Endothelial cell of umbilical vein (primary cell): ENCODE data around the gene NOX5. TPM values are rescaled to one million over a fixed set of nuclear protein-coding genes. Genes with fewer than 3 reads are reported as not detected.

ENCODE experiments used
- BruUV-seq: library from RNA; stranded (reverse); fragments of 400-500 nt; replicated peaks from 2 replicates; lab custom pipeline; 2021; lab: Mats Ljungman, UMichigan
- CTCF ChIA-PET: fragments of 300-600, 350-600 bp; sonication (Branson Sonifier 250); formaldehyde crosslinking; loops from one replicate; lab custom pipeline; 2021; ENCODE audit warnings: antibody characterized with exemption, inconsistent platforms; lab: Charles Lee
- POLR2A ChIA-PET: fragments of 300-600, 350-600 bp; sonication (Branson Sonifier 250); formaldehyde crosslinking; loops from one replicate; lab custom pipeline; 2021; ENCODE audit warnings: antibody characterized with exemption, inconsistent platforms; lab: Charles Lee
- DNase-seq: peaks from one replicate; pipeline ENCODE4 v3.0.0-alpha.2; 2011; ENCODE audit warnings: low read depth, low spot score
- FAIRE-seq: peaks from 2 replicates; lab custom pipeline; 2011; peaks lifted over from hg19 to GRCh38; lab: Jason Lieb, UNC
- H2AFZ ChIP-seq: 2 replicates; pipeline ENCODE4 v1.6.0; 2012; ENCODE audit warnings: low read depth, low read length, control low read depth, inconsistent platforms
- H3K27ac ChIP-seq: 2 replicates; pipeline ENCODE4 v1.5.1; 2011; ENCODE audit warnings: low read depth, mild to moderate bottlenecking, control low read depth, low read length, moderate library complexity; ENCODE audit not compliant: insufficient read depth
- H3K27me3 ChIP-seq, 2 experiments: 2 replicates each; pipeline versions ENCODE4 v1.6.0 to v1.6.1; 2011; ENCODE audit warnings: low read length in 2 of 2, mixed read lengths in 1 of 2; ENCODE audit not compliant: control insufficient read depth in 2 of 2, insufficient read depth in 2 of 2
- H3K36me3 ChIP-seq, 2 experiments: 2 replicates in 1 of 2; 3 replicates in 1 of 2; pipeline ENCODE4 v1.5.1; 2011; ENCODE audit warnings: low read length in 2 of 2, mild to moderate bottlenecking in 1 of 2, moderate library complexity in 1 of 2; ENCODE audit not compliant: control insufficient read depth in 2 of 2, insufficient read depth in 2 of 2; ENCODE audit errors: extremely low read depth in 1 of 2
- H3K4me1 ChIP-seq: 3 replicates; pipeline ENCODE4 v1.5.1; 2011; ENCODE audit warnings: mild to moderate bottlenecking, low read length; ENCODE audit not compliant: control insufficient read depth, insufficient read depth; ENCODE audit errors: extremely low read depth
- H3K4me2 ChIP-seq: 2 replicates; pipeline ENCODE4 v1.6.1; 2011; ENCODE audit warnings: low read length, control low read depth, mixed read lengths; ENCODE audit not compliant: insufficient read depth
- H3K4me3 ChIP-seq, 3 experiments: fragments of 200-600 bp in 1 of 3; sonication (generic), shearing (Covaris generic) in 1 of 3; replicated peaks in 1 of 3; 2 replicates each; pipeline ENCODE4 v1.5.1; 2011 to 2016; ENCODE audit warnings: control low read depth in 3 of 3, low read length in 3 of 3, mild to moderate bottlenecking in 2 of 3, inconsistent platforms in 1 of 3, low read depth in 1 of 3, moderate library complexity in 1 of 3; ENCODE audit not compliant: insufficient read depth in 1 of 3
- H3K79me2 ChIP-seq: 2 replicates; pipeline ENCODE4 v1.6.0; 2012; ENCODE audit warnings: low read length, inconsistent platforms; ENCODE audit not compliant: control insufficient read depth, insufficient read depth
- H3K9ac ChIP-seq: replicated peaks from 2 replicates; pipeline ENCODE3; 2011; ENCODE audit warnings: low read length, control low read depth; ENCODE audit not compliant: insufficient read depth; ENCODE audit errors: extremely low read depth
- H3K9me1 ChIP-seq: replicated peaks from 3 replicates; pipeline ENCODE4 v1.6.0; 2011; ENCODE audit warnings: mild to moderate bottlenecking, low read length; ENCODE audit not compliant: control insufficient read depth, insufficient read depth; ENCODE audit errors: extremely low read depth
- H3K9me3 ChIP-seq: replicated peaks from 2 replicates; pipeline ENCODE4 v1.5.1; 2012; ENCODE audit warnings: low read length, inconsistent platforms; ENCODE audit not compliant: control insufficient read depth, insufficient read depth
- H4K20me1 ChIP-seq: replicated peaks from 2 replicates; pipeline ENCODE3; 2011; ENCODE audit warnings: mild to moderate bottlenecking, low read length; ENCODE audit not compliant: control insufficient read depth, insufficient read depth; ENCODE audit errors: extremely low read depth
- CTCF ChIP-seq, 2 donors: IDR thresholded peaks; 1 replicate in 1 of 2; 2 replicates in 1 of 2; pipeline ENCODE4 v1.5.1; 2011; ENCODE audit warnings: low read length in 2 of 2, mild to moderate bottlenecking in 2 of 2, moderate library complexity in 2 of 2, control low read depth in 1 of 2, inconsistent platforms in 1 of 2, low read depth in 1 of 2; ENCODE audit not compliant: insufficient read depth in 1 of 2; ENCODE audit errors: extremely low read depth in 1 of 2
- EZH2 ChIP-seq: IDR thresholded peaks from 2 replicates; pipeline ENCODE4 v1.6.1; 2012; ENCODE audit warnings: borderline replicate concordance, low read depth, mild to moderate bottlenecking, moderate library complexity, low read length, inconsistent platforms; ENCODE audit not compliant: severe bottlenecking
- FOS ChIP-seq: IDR thresholded peaks from 2 replicates; pipeline ENCODE4 v1.6.1; 2011; ENCODE audit warnings: mild to moderate bottlenecking, low read length, moderate library complexity, borderline replicate concordance; ENCODE audit not compliant: insufficient read depth
- GATA2 ChIP-seq: IDR thresholded peaks from 2 replicates; pipeline ENCODE4 v1.7.0; 2011; ENCODE audit warnings: low read depth, mild to moderate bottlenecking, moderate library complexity, mixed read lengths, low read length; ENCODE audit not compliant: insufficient read length, insufficient read depth
- JUN ChIP-seq: IDR thresholded peaks from 2 replicates; pipeline ENCODE4 v1.6.1; 2011; ENCODE audit warnings: borderline replicate concordance, low read depth; ENCODE audit not compliant: insufficient read length, insufficient read depth
- MAX ChIP-seq: IDR thresholded peaks from 2 replicates; pipeline ENCODE4 v1.6.1; 2011; ENCODE audit not compliant: insufficient read depth, insufficient read length
- MYC ChIP-seq: IDR thresholded peaks from one replicate; pipeline ENCODE4 v1.6.1; 2011; ENCODE audit warnings: mild to moderate bottlenecking, low read depth, low read length
- POLR2A ChIP-seq: IDR thresholded peaks from 2 replicates; pipeline ENCODE4 v1.6.1; 2012; ENCODE audit warnings: low read depth, mild to moderate bottlenecking, control low read depth, low read length
- POLR2AphosphoS5 ChIP-seq: IDR thresholded peaks from 2 replicates; pipeline ENCODE4 v1.6.1; 2012; ENCODE audit warnings: low read depth, mild to moderate bottlenecking, control low read depth, low read length, moderate library complexity; ENCODE audit not compliant: insufficient read depth
- dilution Hi-C: fragments of 300-500 bp; cut with MboI; formaldehyde crosslinking; loops from one replicate; pipeline ENCODE4 v1.15.0; 2019; ENCODE audit warnings: low sequenced_read_pairs; ENCODE audit not compliant: extremely low pct_ligation_motif_present
- intact Hi-C: fragments of 100-400 bp; cut with micrococcal nuclease; formaldehyde crosslinking; loops from one replicate; pipeline ENCODE4 v1.10.0; 2022
- polyA plus RNA-seq, 4 experiments: library from polyadenylated mRNA; depleted of rRNA in 3 of 4; stranded (reverse) in 3 of 4; unstranded in 1 of 4; fragments of >200 nt; gene quantifications; 2 replicates each; pipeline versions ENCODE4 v1.2.1 to v1.2.3, GENCODE V29; 2011 to 2012; ENCODE audit warnings: missing spikeins in 1 of 4
- total RNA-seq: library from RNA; stranded (reverse); gene quantifications from 2 replicates; pipeline ENCODE4 v1.2.3, GENCODE V29; 2021

Gene NOX5
- total and polyA plus RNA-seq, 2 donors (not counting 3 experiments of a cell fraction or from before 2014, with no cell fraction given), result 0.08 TPM; not detected in 1

- H3K4me1 ChIP-seq, result no peaks in the 10 kb centered on the region
- H3K4me3 ChIP-seq, result no peak overlapping the region
- FAIRE-seq (no peak), DNase-seq (no peak)
- H3K9me1 ChIP-seq, result no peaks in the 10 kb centered on the region
- no peak overlapping the region for H2AFZ ChIP-seq
- no TSS peak for BruUV-seq
- dilution Hi-C loops (no loop called here), intact Hi-C loops (no loop called here)
- no peaks in the 10 kb centered on the region for H3K36me3 ChIP-seq
- ChIA-PET POLR2A (no interaction called here), CTCF (no interaction called here)
- no peak overlapping the region for H3K9ac ChIP-seq
- peaks cover 2 to 3% of the 10 kb centered on the region in 2 experiments for H3K27me3 ChIP-seq
- TF ChIP-seq EZH2 (no peak), MAX (no peak), POLR2AphosphoS5 (no peak), CTCF (IDR thresholded peaks at IDR 0.05; ENCODE audit: extremely low read depth in 1 of 2, insufficient read depth in 1 of 2, low read depth in 1 of 2, low read length in 2 of 2) (no peak), JUN (no peak), POLR2A (no peak), FOS (no peak), GATA2 (no peak), MYC (no peak)
- H3K27ac ChIP-seq, result no peak overlapping the region
- no peaks in the 10 kb centered on the region for H3K9me3 ChIP-seq
- no peaks in the 10 kb centered on the region for H4K20me1 ChIP-seq
- H3K4me2 ChIP-seq, result no peak overlapping the region
- H3K79me2 ChIP-seq, result no peaks in the 10 kb centered on the region
These were observed 1.6 kb upstream of the NOX5 start for GRCh38 chr15:69012761-69013364.
